ENCODE measurements around the gene VAV3. TPM values are rescaled to one million over a fixed set of nuclear protein-coding genes. Genes with fewer than 3 reads are reported as not detected.

The VAV3 gene
- total RNA-seq, 2 experiments from 2014 or later: 5.5 to 5.6 TPM

DNA sequence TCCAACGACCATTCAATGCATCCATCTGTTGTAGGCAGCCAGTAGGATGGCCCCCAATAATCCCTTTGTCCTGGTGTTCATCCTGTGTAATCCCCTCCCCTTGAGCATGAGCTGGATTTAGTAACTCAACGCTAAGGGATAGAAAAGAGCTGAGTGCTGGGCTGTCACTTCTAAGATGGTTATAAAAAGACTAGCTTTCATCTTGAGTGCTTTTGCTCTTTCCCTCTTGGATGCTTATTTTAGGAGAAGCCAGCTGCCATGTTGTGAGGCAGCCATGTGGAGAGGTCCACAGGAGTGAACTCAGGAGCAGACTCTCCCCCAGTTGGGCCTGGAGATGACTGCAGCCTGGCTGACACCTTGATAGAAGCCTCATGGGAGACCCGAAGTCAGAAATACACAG lies 401.5 kb downstream of the VAV3 start:
- TF ChIP-seq, protein P1, sequence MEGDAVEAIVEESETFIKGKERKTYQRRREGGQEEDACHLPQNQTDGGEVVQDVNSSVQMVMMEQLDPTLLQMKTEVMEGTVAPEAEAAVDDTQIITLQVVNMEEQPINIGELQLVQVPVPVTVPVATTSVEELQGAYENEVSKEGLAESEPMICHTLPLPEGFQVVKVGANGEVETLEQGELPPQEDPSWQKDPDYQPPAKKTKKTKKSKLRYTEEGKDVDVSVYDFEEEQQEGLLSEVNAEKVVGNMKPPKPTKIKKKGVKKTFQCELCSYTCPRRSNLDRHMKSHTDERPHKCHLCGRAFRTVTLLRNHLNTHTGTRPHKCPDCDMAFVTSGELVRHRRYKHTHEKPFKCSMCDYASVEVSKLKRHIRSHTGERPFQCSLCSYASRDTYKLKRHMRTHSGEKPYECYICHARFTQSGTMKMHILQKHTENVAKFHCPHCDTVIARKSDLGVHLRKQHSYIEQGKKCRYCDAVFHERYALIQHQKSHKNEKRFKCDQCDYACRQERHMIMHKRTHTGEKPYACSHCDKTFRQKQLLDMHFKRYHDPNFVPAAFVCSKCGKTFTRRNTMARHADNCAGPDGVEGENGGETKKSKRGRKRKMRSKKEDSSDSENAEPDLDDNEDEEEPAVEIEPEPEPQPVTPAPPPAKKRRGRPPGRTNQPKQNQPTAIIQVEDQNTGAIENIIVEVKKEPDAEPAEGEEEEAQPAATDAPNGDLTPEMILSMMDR (IDR thresholded peaks at IDR 0.05): no peak
- ChIA-PET CTCF (no interaction called here), POLR2A (no interaction called here)
- H3K4me1 ChIP-seq (ENCODE audit: insufficient read depth, low read length): no peaks in the 10 kb centered on the region
- intact Hi-C loops (cut with DNase I, micrococcal nuclease): no loop called here
- ATAC-seq (ENCODE audit: poor library complexity) (no peak), DNase-seq (no peak)
- Mint-ChIP-seq H3K9me3 (no peaks in the 10 kb centered on the region), H3K4me1 (ENCODE audit: low read depth) (no peaks in the 10 kb centered on the region), H3K27me3 (no peaks in the 10 kb centered on the region), H3K4me3 (no peak overlapping the region), H3K27ac (no peak overlapping the region), H3K36me3 (ENCODE audit: low read depth) (no peaks in the 10 kb centered on the region)
- no peaks in the 10 kb centered on the region for H3K9me3 ChIP-seq (ENCODE audit: control insufficient read depth in 1 of 2, insufficient read depth in 1 of 2, low read length in 2 of 2)
- H3K4me3 ChIP-seq (ENCODE audit: low read length): no peak overlapping the region
- no peaks in the 10 kb centered on the region for H3K36me3 ChIP-seq (ENCODE audit: insufficient read depth, low read length)
- H3K27ac ChIP-seq (ENCODE audit: low read depth in 1 of 2, low read length in 2 of 2): no peak overlapping the region
- H3K27me3 ChIP-seq (ENCODE audit: control insufficient read depth in 1 of 2, insufficient read depth in 2 of 2, low read length in 2 of 2): no peaks in the 10 kb centered on the region

DNA sequence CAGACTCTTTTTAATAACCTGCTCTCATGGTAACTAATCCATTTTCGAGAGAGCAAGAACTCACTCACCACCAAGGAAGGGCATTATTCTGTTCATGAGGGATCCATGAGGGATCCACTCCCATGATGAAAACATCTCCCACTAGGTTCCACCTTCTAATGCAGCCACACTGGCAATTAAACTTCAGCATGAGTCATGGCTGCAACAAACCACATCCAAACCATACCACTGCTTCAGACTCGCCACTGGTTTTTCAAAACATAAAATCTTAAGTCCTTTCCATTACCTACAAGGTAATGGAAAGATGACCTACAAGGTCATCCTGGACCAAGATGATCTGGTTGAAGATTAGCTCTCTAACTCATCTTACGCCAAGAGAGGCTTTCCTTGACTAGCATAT lies 405.1 kb downstream of the VAV3 start:
- H3K4me1 Mint-ChIP-seq (ENCODE audit: low read depth): no peaks in the 10 kb centered on the region

DNA sequence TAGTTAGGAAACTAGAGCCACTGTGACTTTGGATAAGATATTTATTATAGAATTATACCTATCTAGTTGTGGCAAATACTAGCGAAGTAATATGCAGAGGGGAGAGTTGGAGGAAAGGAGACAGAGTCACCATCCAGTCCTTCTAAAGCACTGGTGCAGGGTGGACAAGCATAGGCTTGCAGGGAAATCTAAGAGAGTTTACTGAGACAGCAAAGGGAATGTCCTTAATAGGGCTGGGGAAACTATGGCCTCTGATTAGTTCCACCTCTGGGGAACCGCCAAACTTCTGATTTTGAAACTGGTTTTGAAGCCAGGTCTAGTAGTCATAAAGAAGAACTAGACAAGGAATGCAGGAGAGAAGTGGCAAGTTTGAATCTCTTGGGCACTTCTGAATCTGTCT lies 407.9 kb downstream of the VAV3 start:
- CTCF ChIA-PET: no interaction called here
- Mint-ChIP-seq H3K4me1 (ENCODE audit: low read depth) (no peaks in the 10 kb centered on the region), H3K9me3 (no peaks in the 10 kb centered on the region), H3K36me3 (ENCODE audit: low read depth) (no peaks in the 10 kb centered on the region), H3K4me3 (no peak overlapping the region), H3K27ac (no peak overlapping the region), H3K27me3 (no peaks in the 10 kb centered on the region)
- Histone ChIP-seq H3K9me3 (ENCODE audit: control insufficient read depth in 1 of 2, insufficient read depth in 1 of 2, low read length in 2 of 2) (no peaks in the 10 kb centered on the region), H3K4me1 (ENCODE audit: insufficient read depth, low read length) (no peaks in the 10 kb centered on the region), H3K27ac (ENCODE audit: low read depth in 1 of 2, low read length in 2 of 2) (no peak overlapping the region), H3K27me3 (ENCODE audit: control insufficient read depth in 1 of 2, insufficient read depth in 2 of 2, low read length in 2 of 2) (no peaks in the 10 kb centered on the region), H3K4me3 (ENCODE audit: low read length) (no peak overlapping the region), H3K36me3 (ENCODE audit: insufficient read depth, low read length) (no peaks in the 10 kb centered on the region)
- intact Hi-C loops (cut with DNase I, micrococcal nuclease): no loop called here
- DNase-seq: no peak
- ATAC-seq (ENCODE audit: poor library complexity): no peak
- POLR2A ChIA-PET: no interaction called here
- TF ChIP-seq, protein P1 (IDR thresholded peaks at IDR 0.05): no peak

More for the DNA sequence above, 405.1 kb downstream of the VAV3 start:
- Histone ChIP-seq H3K4me3 (ENCODE audit: low read length) (no peak overlapping the region), H3K36me3 (ENCODE audit: insufficient read depth, low read length) (no peaks in the 10 kb centered on the region), H3K9me3 (ENCODE audit: control insufficient read depth in 1 of 2, insufficient read depth in 1 of 2, low read length in 2 of 2) (no peaks in the 10 kb centered on the region), H3K4me1 (ENCODE audit: insufficient read depth, low read length) (no peaks in the 10 kb centered on the region), H3K27me3 (ENCODE audit: control insufficient read depth in 1 of 2, insufficient read depth in 2 of 2, low read length in 2 of 2) (no peaks in the 10 kb centered on the region), H3K27ac (ENCODE audit: low read depth in 1 of 2, low read length in 2 of 2) (no peak overlapping the region)
- ChIA-PET CTCF (no interaction called here), POLR2A (no interaction called here)
- DNase-seq: no peak
- Mint-ChIP-seq H3K36me3 (ENCODE audit: low read depth) (no peaks in the 10 kb centered on the region), H3K27ac (no peak overlapping the region), H3K27me3 (no peaks in the 10 kb centered on the region), H3K9me3 (no peaks in the 10 kb centered on the region), H3K4me3 (no peak overlapping the region)
- TF ChIP-seq, protein P1 (IDR thresholded peaks at IDR 0.05): no peak
- ATAC-seq (ENCODE audit: poor library complexity): no peak
- intact Hi-C loops (cut with DNase I, micrococcal nuclease): no loop called here

Data from CD4-positive, alpha-beta T cell (primary cell).